Adrenal gland (tissue), 12 donors: Measurements from ENCODE around the gene GTF2H1. TPM values are rescaled to one million over a fixed set of nuclear protein-coding genes. Genes with fewer than 3 reads are reported as not detected.

Experiments used
- DNase-seq, 7 donors: peaks; one replicate each; pipeline ENCODE4 v3.0.0-alpha.2; 2019 to 2020
- H3K27ac ChIP-seq, 5 donors: fragments of 200-600 bp; sonication (generic) in 4 of 5; 1 replicate in 3 of 5; 2 replicates in 2 of 5; pipeline versions ENCODE4 v1.5.1 to v1.8.0; 2016 to 2020; ENCODE audit warnings: mild to moderate bottlenecking in 1 of 5
- H3K27me3 ChIP-seq: fragments of 200-600 bp; 2 replicates; pipeline ENCODE4 v1.8.0; 2021
- H3K36me3 ChIP-seq, 2 donors: fragments of 200-600 bp; replicated peaks in 1 of 2; 1 replicate in 1 of 2; 2 replicates in 1 of 2; pipeline versions ENCODE4 v1.5.1 to v1.8.0; 2018 to 2022
- H3K4me1 ChIP-seq, 2 donors: fragments of 200-600 bp; replicated peaks in 1 of 2; 1 replicate in 1 of 2; 2 replicates in 1 of 2; pipeline versions ENCODE4 v1.5.1 to v1.8.0; 2018 to 2021
- H3K4me3 ChIP-seq, 4 donors: fragments of 200-600 bp; sonication (generic) in 3 of 4; one replicate each; pipeline ENCODE4 v1.5.1; 2016 to 2018
- H3K9me3 ChIP-seq, 3 donors: fragments of 200-600 bp; sonication (generic) in 1 of 3; replicated peaks in 1 of 3; 1 replicate in 2 of 3; 2 replicates in 1 of 3; pipeline versions ENCODE4 v1.5.1 to v1.8.0; 2016 to 2021
- CTCF ChIP-seq, 6 experiments: fragments of 450-650 bp in 4 of 6; fragments of 200-600 bp in 2 of 6; sonication (generic) in 1 of 6; IDR thresholded peaks; 1 replicate in 5 of 6; 2 replicates in 1 of 6; pipeline versions ENCODE4 v1.5.1 to v1.8.0; 2016 to 2021; ENCODE audit warnings: antibody characterized with exemption in 6 of 6, mild to moderate bottlenecking in 2 of 6, moderate library complexity in 1 of 6
- POLR2A ChIP-seq, 2 donors: fragments of 450-650 bp; IDR thresholded peaks; one replicate each; pipeline ENCODE4 v1.6.1; 2017; ENCODE audit warnings: antibody characterized with exemption in 2 of 2, mild to moderate bottlenecking in 2 of 2, moderate library complexity in 1 of 2
- WGBS, 4 donors: extraction: QIAGEN DNeasy Blood & Tissue Kit in 2 of 4; methylation state at CpG; one replicate each; pipeline versions ENCODE4 v1.1.5 to v1.1.7; 2013 to 2017; 5-methylcytosine and 5-hydroxymethylcytosine counted together
- intact Hi-C, 2 donors: fragments of 100-400 bp; cut with DNase I; formaldehyde crosslinking; loops; one replicate each; pipeline versions ENCODE4 v1.14.1 to v1.15.0; 2022 to 2023
- polyA plus RNA-seq, 3 donors: library from polyadenylated mRNA; stranded (reverse); fragments of 200-250 nt in 2 of 3; fragments of 350-450 nt in 1 of 3; fragmentation: Illumina TruSeq in 1 of 3; extraction: RNeasy Lipid Tissue Mini Kit (QIAGEN cat#74804) in 1 of 3; gene quantifications; one replicate each; pipeline ENCODE4 v1.2.3, GENCODE V29; 2013 to 2014
- total RNA-seq, 9 donors: library from RNA; depleted of rRNA in 4 of 9; stranded (reverse); fragments of >200 nt in 4 of 9; fragments of 120-200 nt in 1 of 9; fragmentation: NEBNext Ultra II Directional in 1 of 9; extraction: Animal tissue kit (Norgen Biotek cat#: 25700) in 1 of 9; gene quantifications; one replicate each; pipeline versions ENCODE4 v1.1.0 to v1.2.4, GENCODE V29; 2013 to 2023
- donor health status: healthy with polysubstance abuse.
- donor health status: Bipolar disorder and iron deficiency.
- donor health status: DM: yes; HTN: yes; CAD: no.
- donor health status: DM: no; HTN: no; CAD: no.
- donor health status: DM: no; HTN: no; CAD: no.
- donor health status: DM: yes; HTN: yes; CAD: no.

Gene GTF2H1
- total and polyA plus RNA-seq, 12 donors: 18.0 to 86.4 (median 44.4) TPM

DNA sequence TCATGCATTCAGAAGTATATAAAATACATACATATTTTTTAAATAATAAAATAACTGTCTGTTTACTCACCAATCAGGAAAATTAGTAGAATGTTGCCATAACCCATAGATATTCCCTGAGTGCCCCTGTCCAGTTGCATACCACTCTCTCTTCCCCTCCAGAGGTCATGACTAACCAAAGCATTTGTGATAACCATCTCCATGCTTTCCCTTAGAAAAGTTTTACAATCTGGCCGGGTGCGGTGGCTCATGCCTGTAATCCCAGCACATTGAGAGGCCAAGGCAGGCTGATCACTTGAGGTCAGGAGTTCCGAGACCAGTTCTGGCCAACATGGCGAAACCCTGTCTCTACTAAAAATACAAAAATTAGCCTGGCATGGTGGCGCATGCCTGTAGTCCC is 38.8 kb downstream of the GTF2H1 start:
- peaks cover 0 to 81% of the 10 kb centered on the region in 2 donors for H3K36me3 ChIP-seq
- intact Hi-C loops: no loop called here

GRCh38 chr11:18364495-18365073 is 42.2 kb downstream of the GTF2H1 start:
- Histone ChIP-seq H3K4me1 (no peaks in the 10 kb centered on the region), H3K36me3 (peaks cover 0 to 68% of the 10 kb centered on the region in 2 donors), H3K27me3 (no peaks in the 10 kb centered on the region), H3K4me3 (no peak overlapping the region), H3K27ac (no peak overlapping the region), H3K9me3 (no peaks in the 10 kb centered on the region)
- TF ChIP-seq CTCF (IDR thresholded peaks at IDR 0.05) (no peak), POLR2A (IDR thresholded peaks at IDR 0.05) (no peak)
- intact Hi-C loops: no loop called here
- no peak for DNase-seq
- 87 to 93% (median 90%) methylated on average over 4 of the region's 4 CpGs for WGBS, 4 donors

More for the DNA sequence above, 38.8 kb downstream of the GTF2H1 start:
- no peak for DNase-seq
- TF ChIP-seq POLR2A (IDR thresholded peaks at IDR 0.05): no peak
- no peak for TF ChIP-seq CTCF (IDR thresholded peaks at IDR 0.05)
- H3K27ac ChIP-seq: no peak overlapping the region
- no peaks in the 10 kb centered on the region for H3K27me3 ChIP-seq
- no peaks in the 10 kb centered on the region for H3K9me3 ChIP-seq
- H3K4me3 ChIP-seq: no peak overlapping the region
- WGBS, 4 donors: 95 to 98% (median 96%) methylated on average over 4 to 5 of the region's 5 CpGs
- no peaks in the 10 kb centered on the region for H3K4me1 ChIP-seq

- DNase-seq: peak in 1 of 7 donors; percentile 62
- WGBS, 4 donors: 82 to 90% (median 87%) methylated on average over 4 of the region's 4 CpGs
- Histone ChIP-seq H3K36me3 (peaks cover 0 to 58% of the 10 kb centered on the region in 2 donors), H3K4me3 (no peak overlapping the region), H3K9me3 (no peaks in the 10 kb centered on the region), H3K4me1 (no peaks in the 10 kb centered on the region), H3K27ac (no peak overlapping the region), H3K27me3 (no peaks in the 10 kb centered on the region)
- TF ChIP-seq POLR2A (IDR thresholded peaks at IDR 0.05): no peak
- no peak for TF ChIP-seq CTCF (IDR thresholded peaks at IDR 0.05)
- intact Hi-C loops: no loop called here
These were observed 43.4 kb downstream of the GTF2H1 start for GRCh38 chr11:18365741-18366140.

- 76 to 83% (median 79%) methylated on average over 4 of the region's 4 CpGs for WGBS, 4 donors
- DNase-seq: no peak
- Histone ChIP-seq H3K27me3 (no peaks in the 10 kb centered on the region), H3K27ac (no peak overlapping the region), H3K36me3 (peaks cover 0 to 52% of the 10 kb centered on the region in 2 donors), H3K9me3 (no peaks in the 10 kb centered on the region), H3K4me1 (no peaks in the 10 kb centered on the region), H3K4me3 (no peak overlapping the region)
- intact Hi-C loops: no loop called here
- TF ChIP-seq POLR2A (IDR thresholded peaks at IDR 0.05) (no peak), CTCF (IDR thresholded peaks at IDR 0.05) (no peak)
These were observed 43.9 kb downstream of the GTF2H1 start for GRCh38 chr11:18366286-18366685.
